ENCODE data around the gene GSTM5.
"Not testable (repeated sequence)": the region's sequence is repeated elsewhere in the genome, so short reads cannot be mapped to it uniquely, and the experiment has no call there.

Gene GSTM5

GRCh38 chr1:109762039-109762585 lies 50.1 kb downstream of the GSTM5 start:
- DNase-seq (ENCODE audit: low read depth), result no peak

DNA sequence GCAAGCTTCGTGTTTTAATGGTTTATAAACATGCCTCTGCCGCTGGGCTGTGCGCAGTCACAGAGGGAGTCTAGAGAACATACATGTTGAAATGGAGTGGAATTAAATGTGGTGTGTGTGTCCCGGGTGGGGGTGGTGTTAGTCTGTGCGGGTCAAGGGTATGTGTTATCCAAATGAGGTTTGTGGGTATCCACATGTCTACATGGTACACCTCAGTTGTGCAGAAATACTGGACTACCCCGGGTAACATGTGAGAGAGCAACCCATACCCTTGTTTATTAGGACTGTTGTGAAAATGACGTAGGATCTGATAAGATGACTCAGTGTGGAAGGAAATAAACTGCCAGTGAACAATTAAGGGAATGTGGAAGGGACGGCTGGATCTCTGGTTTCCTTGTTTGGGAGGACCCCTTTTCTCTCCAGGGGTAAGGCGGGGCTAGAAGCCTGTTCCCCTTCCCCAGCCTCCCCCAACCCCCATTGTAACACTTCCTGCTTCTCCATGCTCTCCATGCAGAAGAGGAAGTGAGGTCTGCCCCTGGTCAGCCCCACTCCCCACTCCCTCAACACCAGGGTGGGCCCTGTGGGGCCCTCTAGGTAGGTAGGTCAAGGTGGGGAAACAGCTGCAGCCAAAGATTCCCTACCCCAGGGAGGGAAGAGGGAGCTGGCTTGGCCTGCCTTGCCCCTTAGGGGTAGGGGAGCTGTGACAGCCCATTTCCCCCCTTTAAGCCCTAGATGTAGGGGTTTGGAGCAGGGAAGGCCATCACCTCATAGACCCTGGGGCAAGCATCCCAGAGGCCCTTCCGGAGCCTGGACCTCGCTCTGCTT lies 51.0 kb downstream of the GSTM5 start:
- no peak for DNase-seq (ENCODE audit: low read depth)

DNA sequence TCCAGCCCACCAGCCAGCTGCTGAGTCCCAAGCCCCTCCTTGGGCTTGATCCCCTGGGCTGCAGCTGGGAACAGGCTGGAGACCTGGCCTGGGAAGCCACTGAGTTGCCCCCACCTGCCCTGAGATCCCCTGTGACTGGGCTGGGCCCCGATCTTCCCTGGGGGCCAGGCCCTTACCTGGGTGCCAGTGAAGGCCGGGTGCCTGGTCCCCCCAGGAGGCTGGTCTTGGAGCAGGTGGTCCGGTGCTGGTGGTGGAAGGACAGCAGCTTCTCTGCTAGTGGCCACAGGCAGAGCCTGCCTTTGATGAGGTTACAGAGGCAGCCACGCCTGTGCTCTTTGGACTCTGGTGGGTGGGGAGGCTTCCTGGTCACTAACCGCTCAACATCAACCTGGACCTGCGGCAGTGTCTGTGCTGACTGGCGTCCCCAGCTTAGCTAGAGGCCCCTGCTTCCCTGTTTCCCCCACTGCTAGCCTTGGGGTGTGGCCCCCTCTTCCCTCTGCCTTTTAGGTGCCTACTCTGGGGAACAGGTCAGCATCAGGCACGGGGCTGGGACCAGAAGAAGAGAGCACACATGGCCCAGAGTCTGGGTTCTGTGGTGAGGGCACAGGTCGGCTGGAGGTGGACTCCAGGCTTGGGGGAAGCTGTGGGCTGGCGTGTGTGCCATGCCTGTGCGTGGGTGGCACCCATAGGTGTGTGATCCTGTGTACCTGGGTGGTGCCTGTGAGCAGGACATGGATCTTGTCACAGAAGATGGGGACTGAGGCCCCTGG lies 51.8 kb downstream of the GSTM5 start, which contains the start of gene EPS8L3:
Gene EPS8L3 (minus strand): TSS at position 278 of the 770 bp plus-strand sequence. CDS start 2,174 bp downstream, outside the sequence.
- DNase-seq (ENCODE audit: low read depth), result no peak

DNA sequence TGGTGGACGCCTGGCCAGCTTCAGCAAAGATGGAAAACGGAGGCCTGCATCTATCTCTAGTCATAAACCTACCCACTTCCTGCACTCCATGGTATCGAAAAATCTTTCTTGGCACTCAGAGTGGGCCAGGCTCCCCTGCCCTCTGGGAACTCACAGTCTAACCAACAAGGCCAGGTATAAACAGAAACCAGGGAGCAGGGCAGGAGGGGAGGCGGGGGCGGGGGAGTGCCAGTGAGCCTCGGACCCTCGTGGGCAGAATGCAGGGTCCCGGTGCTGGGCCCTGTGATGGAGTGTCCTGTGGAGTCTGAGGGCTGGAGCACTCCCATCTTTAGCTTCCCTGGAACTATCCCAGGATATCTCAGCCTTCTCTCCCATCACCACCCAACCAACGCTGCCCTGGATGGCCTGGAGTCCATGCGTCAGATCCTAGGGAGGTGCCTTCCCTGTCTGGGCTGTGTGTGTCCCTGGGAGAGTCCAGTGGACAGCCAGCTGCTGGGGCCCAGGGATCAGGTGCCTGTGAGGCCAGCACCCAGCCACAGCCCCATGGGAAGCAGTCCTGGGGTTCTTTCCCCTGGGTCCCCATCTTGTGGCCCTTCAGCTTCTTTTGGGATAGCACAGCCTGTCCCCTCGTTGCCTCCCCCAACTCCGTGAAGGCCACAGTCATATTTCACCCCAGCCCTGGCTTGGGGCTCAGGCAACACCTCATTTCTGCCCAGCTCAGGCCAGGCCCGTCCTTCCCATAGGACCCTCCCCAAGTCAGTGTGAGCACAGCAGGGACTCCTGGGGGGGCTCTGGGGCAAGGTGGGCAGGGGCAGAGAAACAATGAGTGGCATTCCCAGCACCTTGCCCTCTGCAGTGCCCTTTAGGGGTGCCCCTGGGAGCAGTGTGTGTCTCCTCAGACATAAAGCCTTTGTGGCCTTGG lies 52.8 kb downstream of the GSTM5 start:
- DNase-seq (ENCODE audit: low read depth), result no peak

- no peak for DNase-seq (ENCODE audit: low read depth)
Measured at GRCh38 chr1:109765483-109765815, 53.4 kb downstream of the GSTM5 start.

GRCh38 chr1:109765896-109766615 lies 54.0 kb downstream of the GSTM5 start:
- no peak for DNase-seq (ENCODE audit: low read depth)

DNA sequence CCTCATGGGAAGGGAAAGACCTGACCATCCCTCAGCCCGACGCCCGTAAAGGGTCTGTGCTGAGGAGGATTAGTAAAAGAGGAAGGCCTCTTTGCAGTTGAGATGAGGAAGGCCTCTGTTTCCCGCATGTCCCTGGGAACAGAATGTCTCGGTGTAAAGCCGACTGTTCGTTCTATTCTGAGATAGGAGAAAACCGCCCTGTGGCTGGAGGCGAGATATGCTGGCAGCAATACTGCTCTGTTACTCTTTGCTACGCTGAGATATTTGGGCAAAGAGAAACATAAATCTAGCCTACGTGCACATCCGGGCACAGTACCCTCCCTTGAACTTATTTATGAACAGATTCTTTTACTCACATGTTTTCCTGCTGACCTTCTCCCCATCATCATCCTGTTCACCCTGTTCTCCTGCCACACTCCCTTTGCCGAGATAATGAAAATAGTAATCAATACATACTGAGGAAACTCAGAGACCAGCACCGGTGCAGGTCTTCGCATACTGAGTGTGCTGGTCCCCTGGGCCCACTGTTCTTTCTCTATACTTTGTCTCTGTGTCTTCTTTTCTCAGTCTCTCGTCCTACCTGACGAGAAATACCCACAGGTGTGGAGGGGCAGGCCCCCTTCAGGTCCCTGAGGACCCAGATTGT lies 55.1 kb downstream of the GSTM5 start:
- DNase-seq (ENCODE audit: low read depth), result not testable (repeated sequence)

Data from activated T-cell treated with anti-CD3 and anti-CD28 coated beads for 24 hours (primary cell).